GM20000 (cell line): ENCODE data around the gene STRAP.

Experiments used
- DNase-seq: peaks from one replicate; pipeline ENCODE4 v3.0.0; 2012; ENCODE audit warnings: low spot score
- TF ChIP-seq, protein P1 (sequence below): IDR thresholded peaks from 2 replicates; pipeline ENCODE4 v1.5.1; 2012; ENCODE audit warnings: mild to moderate bottlenecking, control low read depth; ENCODE audit errors: extremely low read depth, missing control alignments

STRAP gene

DNA sequence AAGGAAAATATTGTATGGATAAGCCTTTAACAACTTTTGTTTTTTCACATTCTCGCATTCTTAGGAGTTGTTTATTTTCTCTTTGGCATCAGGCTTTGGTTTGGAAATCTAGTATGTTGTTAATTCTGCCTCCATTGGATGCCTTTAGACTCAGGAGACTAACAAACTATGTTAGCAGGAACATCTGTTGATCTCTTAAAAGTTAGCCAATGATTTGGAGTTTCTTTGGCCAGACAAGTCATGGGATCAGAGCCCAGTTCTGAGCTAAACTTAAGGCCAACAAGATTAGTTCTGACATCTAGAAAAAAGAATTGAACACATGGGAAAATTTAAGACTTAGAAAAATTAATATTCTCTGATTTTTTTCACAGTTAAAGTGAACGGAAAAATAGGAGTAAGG lies 35.3 kb upstream of the STRAP start:
- TF ChIP-seq, protein P1, sequence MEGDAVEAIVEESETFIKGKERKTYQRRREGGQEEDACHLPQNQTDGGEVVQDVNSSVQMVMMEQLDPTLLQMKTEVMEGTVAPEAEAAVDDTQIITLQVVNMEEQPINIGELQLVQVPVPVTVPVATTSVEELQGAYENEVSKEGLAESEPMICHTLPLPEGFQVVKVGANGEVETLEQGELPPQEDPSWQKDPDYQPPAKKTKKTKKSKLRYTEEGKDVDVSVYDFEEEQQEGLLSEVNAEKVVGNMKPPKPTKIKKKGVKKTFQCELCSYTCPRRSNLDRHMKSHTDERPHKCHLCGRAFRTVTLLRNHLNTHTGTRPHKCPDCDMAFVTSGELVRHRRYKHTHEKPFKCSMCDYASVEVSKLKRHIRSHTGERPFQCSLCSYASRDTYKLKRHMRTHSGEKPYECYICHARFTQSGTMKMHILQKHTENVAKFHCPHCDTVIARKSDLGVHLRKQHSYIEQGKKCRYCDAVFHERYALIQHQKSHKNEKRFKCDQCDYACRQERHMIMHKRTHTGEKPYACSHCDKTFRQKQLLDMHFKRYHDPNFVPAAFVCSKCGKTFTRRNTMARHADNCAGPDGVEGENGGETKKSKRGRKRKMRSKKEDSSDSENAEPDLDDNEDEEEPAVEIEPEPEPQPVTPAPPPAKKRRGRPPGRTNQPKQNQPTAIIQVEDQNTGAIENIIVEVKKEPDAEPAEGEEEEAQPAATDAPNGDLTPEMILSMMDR, result no peak
- DNase-seq, result no peak

DNA sequence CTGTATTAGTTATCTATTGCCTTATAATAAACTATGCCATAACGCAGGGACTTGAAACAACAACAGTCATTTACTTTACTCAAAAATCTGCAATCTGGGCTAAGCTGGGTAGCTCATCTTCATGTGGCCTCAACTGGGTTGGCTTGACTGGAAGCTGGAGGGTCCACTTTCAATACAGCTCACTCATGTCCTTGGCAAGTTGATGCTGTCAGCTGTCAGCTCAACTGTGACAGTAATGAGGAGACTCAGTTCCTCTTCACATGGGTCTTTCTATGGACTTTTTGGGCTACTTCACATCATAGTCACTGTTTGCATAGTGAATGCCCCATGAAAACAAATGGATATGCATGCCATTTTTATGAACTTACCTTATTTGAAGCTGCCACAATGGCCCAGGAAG lies 33.6 kb upstream of the STRAP start:
- TF ChIP-seq, protein P1, result no peak
- no peak for DNase-seq

DNA sequence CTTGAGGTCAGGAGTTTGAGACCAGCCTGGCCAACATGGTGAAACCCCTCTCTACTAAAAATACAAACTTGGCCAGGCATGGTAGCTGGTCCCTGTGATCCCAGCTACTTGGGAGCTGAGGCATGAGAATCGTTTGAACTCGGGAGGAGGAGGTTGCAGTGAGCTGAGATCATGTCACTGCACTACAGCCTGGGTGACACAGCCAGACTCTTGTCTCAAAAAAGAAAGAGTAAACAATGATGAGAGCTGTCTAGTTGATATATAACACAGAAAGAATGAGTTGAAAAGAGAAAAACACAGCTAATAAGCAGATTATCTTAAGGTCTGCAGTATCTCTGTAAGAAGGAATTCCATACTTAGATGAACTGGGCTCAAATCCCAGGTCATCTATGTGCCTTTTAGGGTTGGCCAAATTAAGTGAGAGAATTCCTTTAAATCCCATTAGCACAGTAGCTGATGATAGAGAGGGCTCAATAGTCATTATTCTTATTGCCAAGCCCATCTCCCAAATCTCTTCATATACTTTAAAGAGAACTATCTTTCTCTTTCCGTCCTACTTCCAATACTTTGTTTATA lies 31.1 kb upstream of the STRAP start:
- no peak for DNase-seq
- TF ChIP-seq, protein P1, result no peak

DNA sequence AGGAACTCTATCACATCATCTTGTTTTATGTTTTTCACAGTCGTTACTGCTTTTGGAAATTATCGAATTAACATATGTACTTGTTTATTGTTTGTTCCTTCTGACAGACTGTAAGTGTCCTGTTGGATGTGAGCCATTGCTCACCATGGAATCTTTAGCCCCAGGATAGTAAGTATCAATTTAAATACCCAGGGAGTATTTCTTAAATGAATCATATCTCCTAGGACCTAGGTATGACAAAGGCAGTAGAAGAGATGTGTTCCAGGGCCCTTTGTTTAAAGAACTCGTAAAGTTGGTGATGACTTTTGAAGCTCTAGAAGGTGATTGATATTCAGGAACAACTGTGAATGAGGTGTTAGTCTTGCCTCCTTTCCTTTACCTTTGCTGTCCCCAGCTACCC lies 30.3 kb upstream of the STRAP start:
- TF ChIP-seq, protein P1, result no peak

DNA sequence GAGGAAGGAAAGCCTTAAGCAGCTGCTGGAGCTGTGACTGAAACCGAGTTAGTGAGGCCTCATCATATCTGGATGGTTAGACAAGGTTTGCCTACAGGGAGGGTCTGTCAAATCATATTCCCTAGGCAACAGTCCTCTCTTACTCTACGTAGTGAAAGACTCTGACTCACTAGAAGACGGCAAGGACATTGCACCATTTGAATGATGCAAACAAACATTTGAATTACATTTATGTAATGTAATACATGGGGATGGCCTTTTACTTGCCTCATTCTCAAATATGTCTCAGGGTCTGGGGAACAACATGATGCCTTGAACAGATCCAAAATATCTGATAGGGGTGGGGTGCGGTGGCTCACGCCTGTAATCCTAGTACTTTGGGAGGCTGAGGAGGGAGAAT lies 29.8 kb upstream of the STRAP start:
- TF ChIP-seq, protein P1, result no peak
- no peak for DNase-seq

More for the DNA sequence above, 30.3 kb upstream of the STRAP start:
- DNase-seq, result no peak

DNA sequence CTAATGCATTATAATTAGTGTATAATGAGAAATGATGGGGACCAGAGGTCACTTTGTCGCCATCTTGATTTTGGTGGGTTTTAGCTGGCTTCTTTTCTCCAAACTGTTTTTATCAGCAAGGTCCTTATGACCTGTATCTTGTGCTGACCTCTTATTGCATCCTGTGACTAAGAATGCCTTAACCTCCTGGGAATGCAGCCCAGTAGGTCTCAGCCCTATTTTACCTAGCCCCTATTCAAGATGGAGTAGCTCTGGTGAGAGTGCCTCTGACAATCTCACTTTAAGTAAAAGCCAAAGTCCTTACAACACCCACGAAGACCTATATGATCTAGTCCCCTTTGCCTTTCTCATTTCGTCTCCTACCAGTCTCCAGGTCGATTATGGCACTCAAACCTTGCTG lies 28.3 kb upstream of the STRAP start:
- DNase-seq, result no peak
- TF ChIP-seq, protein P1, result no peak

DNA sequence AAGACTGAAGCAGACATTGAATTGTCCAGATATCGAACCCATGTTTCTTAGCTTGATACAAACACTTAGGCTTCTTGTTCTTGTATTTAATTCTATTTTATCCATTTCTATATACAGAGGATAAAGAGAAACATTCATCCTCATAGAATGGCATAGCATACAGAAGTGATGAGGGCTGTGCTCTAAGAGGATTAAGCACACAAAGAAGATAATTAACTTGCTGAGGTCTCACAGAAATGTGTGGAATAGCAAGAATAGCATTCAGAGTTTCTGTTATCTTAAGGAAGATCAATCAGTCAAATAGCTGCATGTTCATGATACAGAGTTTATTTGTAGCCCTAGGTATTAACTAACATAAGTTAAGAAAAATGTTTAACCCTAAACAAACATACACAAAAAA lies 27.3 kb upstream of the STRAP start:
- no peak for DNase-seq
- TF ChIP-seq, protein P1, result no peak
